Measurements from ENCODE around the gene PRDX5. TPM values are rescaled to one million over a fixed set of nuclear protein-coding genes. Genes with fewer than 3 reads are reported as not detected.
A peak's percentile ranks its signal among the peaks of the same experiment; 100 is the strongest.

PRDX5 gene
- total RNA-seq, 2 experiments from 2014 or later = 103 to 105 TPM

DNA sequence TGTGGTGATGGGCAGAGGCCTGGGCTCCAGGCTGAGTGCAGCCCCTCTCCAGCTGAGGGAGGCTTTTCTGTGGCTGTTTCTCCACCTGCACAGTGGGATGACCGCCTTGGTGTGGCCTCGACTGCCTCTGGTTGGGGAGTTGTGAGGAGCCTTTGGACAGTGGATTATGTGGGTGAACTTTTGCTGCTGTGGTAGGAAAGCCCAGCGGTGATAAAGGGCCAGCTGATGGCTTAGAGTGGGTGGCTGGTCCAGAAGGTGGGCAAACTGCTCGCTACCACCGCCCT lies 13.9 kb upstream of the PRDX5 start:
- POLR2A ChIA-PET = interaction anchor here (0.6 to 5.3 kb wide), 17 partner anchors 10 to 119 kb away, joined by 3 to 55 read pairs (median 5); partner anchors contain the start of genes FERMT3, FKBP2, PRDX5 and STIP1
- Mint-ChIP-seq H3K4me1 (ENCODE audit: low read depth) (peaks cover 26% of the 10 kb centered on the region), H3K9me3 (no peaks in the 10 kb centered on the region)

DNA sequence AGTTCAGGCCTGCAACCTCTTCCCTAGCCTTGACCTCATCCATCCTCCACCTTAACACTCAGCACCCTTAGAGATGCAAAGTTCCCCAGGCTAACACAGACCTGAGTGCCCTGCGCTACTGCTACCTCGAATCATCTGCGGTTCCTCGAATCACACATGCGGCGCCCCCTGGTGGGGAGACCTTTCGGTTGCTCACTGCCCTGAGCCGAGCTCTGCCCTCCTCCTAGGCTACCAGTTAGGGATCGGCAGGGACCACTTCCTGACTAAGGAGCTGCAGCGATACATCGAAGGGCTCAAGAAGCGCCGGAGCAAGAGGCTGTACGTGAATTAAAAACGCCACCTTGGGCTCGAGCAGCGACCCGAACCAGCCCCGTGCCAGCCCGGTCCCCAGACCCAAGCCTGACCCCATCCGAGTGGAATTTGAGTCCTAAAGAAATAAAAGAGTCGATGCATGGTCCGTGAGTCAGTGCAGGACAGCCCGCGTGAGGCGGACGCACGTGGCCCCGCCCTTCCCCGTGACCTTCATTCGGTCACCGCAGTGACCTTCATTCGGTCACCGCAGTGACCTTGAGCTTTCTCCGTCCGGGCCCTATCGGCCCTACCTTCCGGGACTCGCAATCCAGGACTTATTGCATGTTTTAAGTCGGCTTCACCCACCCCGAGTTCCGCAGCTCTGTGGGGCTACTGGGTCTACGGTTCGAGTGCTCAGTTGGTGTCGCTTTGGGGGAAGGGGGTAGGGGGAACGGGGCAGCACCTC lies 13.4 kb upstream of the PRDX5 start:
- peaks cover 15% of the 10 kb centered on the region for H3K36me3 Mint-ChIP-seq (ENCODE audit: low read depth)
- ChIA-PET POLR2A (interaction anchor here (0.6 to 5.3 kb wide), 21 partner anchors 9 to 1463 kb away, joined by 3 to 55 read pairs (median 6); partner anchors contain the start of genes BAD, FERMT3, FKBP2 and PRDX5), CTCF (interaction anchor here (0.8 to 6.0 kb wide), 28 partner anchors 9 to 384 kb away, joined by 3 to 111 read pairs (median 6); partner anchors contain the start of genes BAD, DNAJC4, FERMT3 and GPR137)
- peaks cover 29% of the 10 kb centered on the region for H3K4me1 Mint-ChIP-seq (ENCODE audit: low read depth)
- DNase-seq (peak; percentile 99), ATAC-seq (peak; percentile 38)
- peaks cover 18% of the 10 kb centered on the region for H3K27me3 Mint-ChIP-seq
- H3K9me3 Mint-ChIP-seq = no peaks in the 10 kb centered on the region
- peak overlapping the region; percentile 97 for H3K27ac Mint-ChIP-seq
- peak overlapping the region; percentile 89 for H3K4me3 Mint-ChIP-seq
- intact Hi-C loops (cut with micrococcal nuclease) = loop anchor here (5.0 to 10.0 kb wide), 2 partner anchors 60 to 102 kb away; partner anchors contain the start of genes FKBP2 and PPP1R14B
- TF ChIP-seq, protein P1, sequence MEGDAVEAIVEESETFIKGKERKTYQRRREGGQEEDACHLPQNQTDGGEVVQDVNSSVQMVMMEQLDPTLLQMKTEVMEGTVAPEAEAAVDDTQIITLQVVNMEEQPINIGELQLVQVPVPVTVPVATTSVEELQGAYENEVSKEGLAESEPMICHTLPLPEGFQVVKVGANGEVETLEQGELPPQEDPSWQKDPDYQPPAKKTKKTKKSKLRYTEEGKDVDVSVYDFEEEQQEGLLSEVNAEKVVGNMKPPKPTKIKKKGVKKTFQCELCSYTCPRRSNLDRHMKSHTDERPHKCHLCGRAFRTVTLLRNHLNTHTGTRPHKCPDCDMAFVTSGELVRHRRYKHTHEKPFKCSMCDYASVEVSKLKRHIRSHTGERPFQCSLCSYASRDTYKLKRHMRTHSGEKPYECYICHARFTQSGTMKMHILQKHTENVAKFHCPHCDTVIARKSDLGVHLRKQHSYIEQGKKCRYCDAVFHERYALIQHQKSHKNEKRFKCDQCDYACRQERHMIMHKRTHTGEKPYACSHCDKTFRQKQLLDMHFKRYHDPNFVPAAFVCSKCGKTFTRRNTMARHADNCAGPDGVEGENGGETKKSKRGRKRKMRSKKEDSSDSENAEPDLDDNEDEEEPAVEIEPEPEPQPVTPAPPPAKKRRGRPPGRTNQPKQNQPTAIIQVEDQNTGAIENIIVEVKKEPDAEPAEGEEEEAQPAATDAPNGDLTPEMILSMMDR (IDR thresholded peaks at IDR 0.05) = peak; percentile 87

More for the DNA sequence above, 13.9 kb upstream of the PRDX5 start:
- DNase-seq (no peak), ATAC-seq (no peak)
- intact Hi-C loops (cut with micrococcal nuclease) = loop anchor here (5.0 to 10.0 kb wide), 2 partner anchors 59 to 102 kb away; partner anchors contain the start of genes FKBP2 and PPP1R14B
- TF ChIP-seq, protein P1 (IDR thresholded peaks at IDR 0.05) = no peak
- Mint-ChIP-seq H3K27ac (peak overlapping the region; percentile 97), H3K4me3 (peak overlapping the region; percentile 89), H3K36me3 (ENCODE audit: low read depth) (peaks cover 15% of the 10 kb centered on the region), H3K27me3 (peaks cover 20% of the 10 kb centered on the region)
- CTCF ChIA-PET = interaction anchor here (0.9 to 6.0 kb wide), 19 partner anchors 13 to 385 kb away, joined by 3 to 111 read pairs (median 9); partner anchors contain the start of genes BAD, DNAJC4, FERMT3 and GPR137

DNA sequence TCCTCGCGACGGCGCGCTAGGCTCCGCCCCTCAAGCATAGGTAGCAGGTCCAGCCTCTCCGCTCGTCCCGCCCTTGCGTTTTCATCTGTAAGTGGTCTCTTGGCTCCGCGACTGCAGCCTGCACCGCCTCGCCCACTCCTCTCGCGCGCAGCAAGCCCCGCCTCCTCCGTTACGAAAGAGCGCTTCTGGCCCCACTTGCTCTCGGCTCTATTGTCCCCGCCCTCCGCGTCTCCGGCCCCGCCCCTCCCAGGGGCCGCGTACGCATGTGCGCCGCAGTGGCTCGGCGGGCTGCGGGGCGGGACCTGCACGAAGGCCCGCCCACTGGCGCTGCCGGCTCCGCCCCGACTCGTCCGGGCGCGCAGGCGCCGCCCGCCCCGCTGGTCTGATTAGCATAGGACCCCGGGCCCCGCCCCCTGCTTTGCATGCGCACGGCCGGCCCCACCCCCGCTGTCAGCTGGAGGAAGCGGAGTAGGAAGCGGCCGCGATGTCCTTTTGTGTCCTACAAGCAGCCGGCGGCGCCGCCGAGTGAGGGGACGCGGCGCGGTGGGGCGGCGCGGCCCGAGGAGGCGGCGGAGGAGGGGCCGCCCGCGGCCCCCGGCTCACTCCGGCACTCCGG lies 12.7 kb upstream of the PRDX5 start, which contains the start of gene ESRRA:
ESRRA (plus strand) TSS at position 450 of the 616 bp plus-strand sequence. CDS start 1,656 bp downstream, outside the sequence.
- no peaks in the 10 kb centered on the region for H3K9me3 Mint-ChIP-seq
- intact Hi-C loops (cut with micrococcal nuclease) = loop anchor here (10.0 kb wide), 1 partner anchor 60 kb away; the partner anchor contains the start of genes FKBP2 and PPP1R14B
- POLR2A ChIA-PET = interaction anchor here (0.8 to 5.3 kb wide), 16 partner anchors 12 to 1464 kb away, joined by 3 to 55 read pairs (median 6); partner anchors contain the start of genes BAD, FERMT3, FKBP2 and PRDX5
- peak within 1 kb of the TSS; percentile 90 for H3K4me3 Mint-ChIP-seq
- peak within 1 kb of the TSS; percentile 97 for H3K27ac Mint-ChIP-seq
- ATAC-seq (peak; percentile 84), DNase-seq (peak; percentile 100)
- H3K27me3 Mint-ChIP-seq = peaks cover 13% of the 10 kb centered on the region
- TF ChIP-seq, protein P1 (IDR thresholded peaks at IDR 0.05) = no peak
- CTCF ChIA-PET = interaction anchor here (0.8 to 6.0 kb wide), 24 partner anchors 10 to 384 kb away, joined by 3 to 111 read pairs (median 6); partner anchors contain the start of genes BAD, DNAJC4, FERMT3 and GPR137
- peaks cover 16% of the 10 kb centered on the region for H3K36me3 Mint-ChIP-seq (ENCODE audit: low read depth)
- H3K4me1 Mint-ChIP-seq (ENCODE audit: low read depth) = peaks cover 31% of the 10 kb centered on the region

DNA sequence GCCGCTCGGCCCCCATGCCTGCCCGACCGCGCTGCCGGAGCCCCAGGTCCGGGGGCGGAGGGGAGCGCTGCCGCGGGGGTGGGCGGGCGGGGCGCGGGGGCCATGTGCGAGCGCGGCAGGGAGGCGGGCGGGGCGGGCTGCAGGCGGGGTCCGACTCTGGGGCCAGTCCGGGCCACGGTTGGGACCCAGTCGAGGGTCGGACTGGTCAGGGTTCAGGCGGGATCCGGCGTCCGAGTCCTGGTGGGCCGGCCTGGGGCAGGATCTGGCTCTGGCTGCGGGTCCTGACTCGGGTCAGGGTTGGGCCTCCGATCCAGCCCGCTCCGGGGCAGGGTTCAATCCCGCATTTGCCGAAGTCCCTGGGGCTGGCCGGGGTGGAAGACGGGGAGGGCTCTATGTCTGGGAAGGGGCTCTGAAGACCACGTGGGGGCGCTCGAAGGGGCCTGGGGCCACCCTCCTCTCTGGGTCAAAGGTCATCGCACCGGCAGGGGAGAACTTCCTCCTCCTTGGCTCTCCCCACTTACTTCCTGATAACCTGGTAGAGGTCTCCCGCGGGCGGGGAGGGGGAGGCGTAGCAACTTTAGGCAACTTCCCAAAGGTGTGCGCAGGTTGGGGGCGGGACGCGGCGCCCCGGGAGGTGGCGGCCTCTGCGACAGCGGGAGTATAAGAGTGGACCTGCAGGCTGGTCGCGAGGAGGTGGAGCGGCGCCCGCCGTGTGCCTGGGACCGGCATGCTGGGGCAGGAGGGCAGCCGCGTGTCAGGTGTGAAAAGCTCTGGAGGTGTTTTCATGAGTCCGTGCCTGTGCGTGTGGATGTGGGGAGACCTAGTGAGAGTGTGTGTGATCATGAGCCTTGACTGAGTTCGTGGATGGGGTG lies 12.0 kb upstream of the PRDX5 start:
- peaks cover 5% of the 10 kb centered on the region for H3K27me3 Mint-ChIP-seq
- intact Hi-C loops (cut with micrococcal nuclease) = loop anchor here (10.0 kb wide), 1 partner anchor 61 kb away; the partner anchor contains the start of genes FKBP2 and PPP1R14B
- H3K4me1 Mint-ChIP-seq (ENCODE audit: low read depth) = peaks cover 26% of the 10 kb centered on the region
- peaks cover 19% of the 10 kb centered on the region for H3K36me3 Mint-ChIP-seq (ENCODE audit: low read depth)
- ChIA-PET POLR2A (interaction anchor here (0.8 to 5.3 kb wide), 7 partner anchors 11 to 100 kb away, joined by 3 to 55 read pairs (median 6); partner anchors contain the start of genes CCDC88B, FERMT3, PRDX5 and TRMT112), CTCF (interaction anchor here (1.4 to 6.0 kb wide), 4 partner anchors 11 to 306 kb away, joined by 4 to 29 read pairs (median 8); partner anchors contain the start of genes PLCB3, PRDX5 and TRMT112)
- H3K9me3 Mint-ChIP-seq = no peaks in the 10 kb centered on the region
- H3K4me3 Mint-ChIP-seq = peak overlapping the region; percentile 90
- peak overlapping the region; percentile 89 for H3K27ac Mint-ChIP-seq
- DNase-seq (peak; percentile 76), ATAC-seq (peak; percentile 3)
- TF ChIP-seq, protein P1 (IDR thresholded peaks at IDR 0.05) = no peak
